ENCODE data around the gene AP2S1.

DNA sequence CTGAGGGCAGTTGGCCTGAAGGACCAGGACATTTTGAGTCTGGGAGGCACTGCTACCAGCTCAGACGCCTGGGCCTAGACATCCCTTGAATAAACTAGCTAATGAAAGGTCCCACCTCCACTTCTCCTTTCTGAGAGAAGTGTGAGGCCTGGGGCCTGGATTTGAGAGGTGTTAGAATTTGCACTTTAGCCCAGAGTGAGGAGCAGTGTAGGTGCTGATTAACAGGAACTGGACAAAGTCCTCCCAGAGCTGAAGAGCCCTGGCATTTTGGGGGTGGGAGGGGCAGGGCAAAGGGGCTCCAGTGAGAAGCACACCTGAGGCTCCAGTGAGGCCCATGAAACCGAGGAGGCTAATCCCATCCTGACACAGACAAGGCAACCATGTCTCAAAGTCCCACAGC, 47.1 kb downstream of the AP2S1 start:
- TF ChIP-seq CTCF (conservative IDR thresholded peaks at IDR 0.05; ENCODE audit: low read depth, low read length) (no peak), RAD21 (IDR thresholded peaks at IDR 0.05; ENCODE audit: low read length) (no peak), POLR2A (IDR thresholded peaks at IDR 0.05; ENCODE audit: low read depth, low read length) (no peak), MAFK (IDR thresholded peaks at IDR 0.05; ENCODE audit: low read depth, low read length) (no peak)
- TF ChIP-seq, protein P1, sequence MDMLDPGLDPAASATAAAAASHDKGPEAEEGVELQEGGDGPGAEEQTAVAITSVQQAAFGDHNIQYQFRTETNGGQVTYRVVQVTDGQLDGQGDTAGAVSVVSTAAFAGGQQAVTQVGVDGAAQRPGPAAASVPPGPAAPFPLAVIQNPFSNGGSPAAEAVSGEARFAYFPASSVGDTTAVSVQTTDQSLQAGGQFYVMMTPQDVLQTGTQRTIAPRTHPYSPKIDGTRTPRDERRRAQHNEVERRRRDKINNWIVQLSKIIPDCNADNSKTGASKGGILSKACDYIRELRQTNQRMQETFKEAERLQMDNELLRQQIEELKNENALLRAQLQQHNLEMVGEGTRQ (IDR thresholded peaks at IDR 0.05; ENCODE audit: low read depth, low read length): no peak

Data from IMR-90 (cell line).